Endothelial cell of umbilical vein (primary cell): ENCODE measurements around the gene MRPL2. TPM values are rescaled to one million over a fixed set of nuclear protein-coding genes. Genes with fewer than 3 reads are reported as not detected.

ENCODE experiments used
- BruUV-seq: library from RNA; stranded (reverse); fragments of 400-500 nt; replicated peaks from 2 replicates; lab custom pipeline; 2021; lab: Mats Ljungman, UMichigan
- CTCF ChIA-PET: fragments of 300-600, 350-600 bp; sonication (Branson Sonifier 250); formaldehyde crosslinking; loops from one replicate; lab custom pipeline; 2021; ENCODE audit warnings: antibody characterized with exemption, inconsistent platforms; lab: Charles Lee
- POLR2A ChIA-PET: fragments of 300-600, 350-600 bp; sonication (Branson Sonifier 250); formaldehyde crosslinking; loops from one replicate; lab custom pipeline; 2021; ENCODE audit warnings: antibody characterized with exemption, inconsistent platforms; lab: Charles Lee
- DNase-seq: peaks from one replicate; pipeline ENCODE4 v3.0.0-alpha.2; 2011; ENCODE audit warnings: low read depth, low spot score
- FAIRE-seq: peaks from 2 replicates; lab custom pipeline; 2011; peaks lifted over from hg19 to GRCh38; lab: Jason Lieb, UNC
- H2AFZ ChIP-seq: 2 replicates; pipeline ENCODE4 v1.6.0; 2012; ENCODE audit warnings: low read depth, low read length, control low read depth, inconsistent platforms
- H3K27ac ChIP-seq: 2 replicates; pipeline ENCODE4 v1.5.1; 2011; ENCODE audit warnings: low read depth, mild to moderate bottlenecking, control low read depth, low read length, moderate library complexity; ENCODE audit not compliant: insufficient read depth
- H3K27me3 ChIP-seq, 2 experiments: 2 replicates each; pipeline versions ENCODE4 v1.6.0 to v1.6.1; 2011; ENCODE audit warnings: low read length in 2 of 2, mixed read lengths in 1 of 2; ENCODE audit not compliant: control insufficient read depth in 2 of 2, insufficient read depth in 2 of 2
- H3K36me3 ChIP-seq, 2 experiments: 2 replicates in 1 of 2; 3 replicates in 1 of 2; pipeline ENCODE4 v1.5.1; 2011; ENCODE audit warnings: low read length in 2 of 2, mild to moderate bottlenecking in 1 of 2, moderate library complexity in 1 of 2; ENCODE audit not compliant: control insufficient read depth in 2 of 2, insufficient read depth in 2 of 2; ENCODE audit errors: extremely low read depth in 1 of 2
- H3K4me1 ChIP-seq: 3 replicates; pipeline ENCODE4 v1.5.1; 2011; ENCODE audit warnings: mild to moderate bottlenecking, low read length; ENCODE audit not compliant: control insufficient read depth, insufficient read depth; ENCODE audit errors: extremely low read depth
- H3K4me2 ChIP-seq: 2 replicates; pipeline ENCODE4 v1.6.1; 2011; ENCODE audit warnings: low read length, control low read depth, mixed read lengths; ENCODE audit not compliant: insufficient read depth
- H3K4me3 ChIP-seq, 3 experiments: fragments of 200-600 bp in 1 of 3; sonication (generic), shearing (Covaris generic) in 1 of 3; replicated peaks in 1 of 3; 2 replicates each; pipeline ENCODE4 v1.5.1; 2011 to 2016; ENCODE audit warnings: control low read depth in 3 of 3, low read length in 3 of 3, mild to moderate bottlenecking in 2 of 3, inconsistent platforms in 1 of 3, low read depth in 1 of 3, moderate library complexity in 1 of 3; ENCODE audit not compliant: insufficient read depth in 1 of 3
- H3K79me2 ChIP-seq: 2 replicates; pipeline ENCODE4 v1.6.0; 2012; ENCODE audit warnings: low read length, inconsistent platforms; ENCODE audit not compliant: control insufficient read depth, insufficient read depth
- H3K9ac ChIP-seq: replicated peaks from 2 replicates; pipeline ENCODE3; 2011; ENCODE audit warnings: low read length, control low read depth; ENCODE audit not compliant: insufficient read depth; ENCODE audit errors: extremely low read depth
- H3K9me1 ChIP-seq: replicated peaks from 3 replicates; pipeline ENCODE4 v1.6.0; 2011; ENCODE audit warnings: mild to moderate bottlenecking, low read length; ENCODE audit not compliant: control insufficient read depth, insufficient read depth; ENCODE audit errors: extremely low read depth
- H3K9me3 ChIP-seq: replicated peaks from 2 replicates; pipeline ENCODE4 v1.5.1; 2012; ENCODE audit warnings: low read length, inconsistent platforms; ENCODE audit not compliant: control insufficient read depth, insufficient read depth
- H4K20me1 ChIP-seq: replicated peaks from 2 replicates; pipeline ENCODE3; 2011; ENCODE audit warnings: mild to moderate bottlenecking, low read length; ENCODE audit not compliant: control insufficient read depth, insufficient read depth; ENCODE audit errors: extremely low read depth
- CTCF ChIP-seq, 2 donors: IDR thresholded peaks; 1 replicate in 1 of 2; 2 replicates in 1 of 2; pipeline ENCODE4 v1.5.1; 2011; ENCODE audit warnings: low read length in 2 of 2, mild to moderate bottlenecking in 2 of 2, moderate library complexity in 2 of 2, control low read depth in 1 of 2, inconsistent platforms in 1 of 2, low read depth in 1 of 2; ENCODE audit not compliant: insufficient read depth in 1 of 2; ENCODE audit errors: extremely low read depth in 1 of 2
- EZH2 ChIP-seq: IDR thresholded peaks from 2 replicates; pipeline ENCODE4 v1.6.1; 2012; ENCODE audit warnings: borderline replicate concordance, low read depth, mild to moderate bottlenecking, moderate library complexity, low read length, inconsistent platforms; ENCODE audit not compliant: severe bottlenecking
- FOS ChIP-seq: IDR thresholded peaks from 2 replicates; pipeline ENCODE4 v1.6.1; 2011; ENCODE audit warnings: mild to moderate bottlenecking, low read length, moderate library complexity, borderline replicate concordance; ENCODE audit not compliant: insufficient read depth
- GATA2 ChIP-seq: IDR thresholded peaks from 2 replicates; pipeline ENCODE4 v1.7.0; 2011; ENCODE audit warnings: low read depth, mild to moderate bottlenecking, moderate library complexity, mixed read lengths, low read length; ENCODE audit not compliant: insufficient read length, insufficient read depth
- JUN ChIP-seq: IDR thresholded peaks from 2 replicates; pipeline ENCODE4 v1.6.1; 2011; ENCODE audit warnings: borderline replicate concordance, low read depth; ENCODE audit not compliant: insufficient read length, insufficient read depth
- MAX ChIP-seq: IDR thresholded peaks from 2 replicates; pipeline ENCODE4 v1.6.1; 2011; ENCODE audit not compliant: insufficient read depth, insufficient read length
- MYC ChIP-seq: IDR thresholded peaks from one replicate; pipeline ENCODE4 v1.6.1; 2011; ENCODE audit warnings: mild to moderate bottlenecking, low read depth, low read length
- POLR2A ChIP-seq: IDR thresholded peaks from 2 replicates; pipeline ENCODE4 v1.6.1; 2012; ENCODE audit warnings: low read depth, mild to moderate bottlenecking, control low read depth, low read length
- POLR2AphosphoS5 ChIP-seq: IDR thresholded peaks from 2 replicates; pipeline ENCODE4 v1.6.1; 2012; ENCODE audit warnings: low read depth, mild to moderate bottlenecking, control low read depth, low read length, moderate library complexity; ENCODE audit not compliant: insufficient read depth
- dilution Hi-C: fragments of 300-500 bp; cut with MboI; formaldehyde crosslinking; loops from one replicate; pipeline ENCODE4 v1.15.0; 2019; ENCODE audit warnings: low sequenced_read_pairs; ENCODE audit not compliant: extremely low pct_ligation_motif_present
- intact Hi-C: fragments of 100-400 bp; cut with micrococcal nuclease; formaldehyde crosslinking; loops from one replicate; pipeline ENCODE4 v1.10.0; 2022
- polyA plus RNA-seq, 4 experiments: library from polyadenylated mRNA; depleted of rRNA in 3 of 4; stranded (reverse) in 3 of 4; unstranded in 1 of 4; fragments of >200 nt; gene quantifications; 2 replicates each; pipeline versions ENCODE4 v1.2.1 to v1.2.3, GENCODE V29; 2011 to 2012; ENCODE audit warnings: missing spikeins in 1 of 4
- total RNA-seq: library from RNA; stranded (reverse); gene quantifications from 2 replicates; pipeline ENCODE4 v1.2.3, GENCODE V29; 2021

Gene MRPL2
- total and polyA plus RNA-seq, 2 donors (not counting 3 experiments of a cell fraction or from before 2014, with no cell fraction given), result 37.6 to 63.6 TPM

GRCh38 chr6:43070028-43070632 lies 10.9 kb upstream of the MRPL2 start:
- H3K4me1 ChIP-seq, result no peaks in the 10 kb centered on the region
- H3K9me3 ChIP-seq, result no peaks in the 10 kb centered on the region
- no peak overlapping the region for H3K27ac ChIP-seq
- H3K9me1 ChIP-seq, result no peaks in the 10 kb centered on the region
- H3K36me3 ChIP-seq, result peaks cover 0 to 13% of the 10 kb centered on the region in 2 experiments
- BruUV-seq, result no TSS peak
- no peak overlapping the region for H3K4me2 ChIP-seq
- H2AFZ ChIP-seq, result no peak overlapping the region
- dilution Hi-C loops, result no loop called here
- no peak overlapping the region for H3K4me3 ChIP-seq
- no peak overlapping the region for H3K9ac ChIP-seq
- peak; percentile 37 for DNase-seq
- CTCF ChIA-PET, result interaction anchor here (1.6 kb wide), 1 partner anchor 73 kb away, joined by 11 read pairs; no protein-coding TSS in a partner anchor
- H4K20me1 ChIP-seq, result no peaks in the 10 kb centered on the region
- no peaks in the 10 kb centered on the region for H3K27me3 ChIP-seq
- no peaks in the 10 kb centered on the region for H3K79me2 ChIP-seq
- no peak for TF ChIP-seq FOS
- TF ChIP-seq MAX, result no peak
- no peak for TF ChIP-seq JUN
- TF ChIP-seq EZH2, result no peak
- peak; percentile 48 to 49 for TF ChIP-seq CTCF (IDR thresholded peaks at IDR 0.05; ENCODE audit: extremely low read depth in 1 of 2, insufficient read depth in 1 of 2, low read depth in 1 of 2, low read length in 2 of 2)
- TF ChIP-seq POLR2A, result no peak
- TF ChIP-seq GATA2, result no peak
- no peak for TF ChIP-seq POLR2AphosphoS5
- TF ChIP-seq MYC, result no peak
- POLR2A ChIA-PET, result no interaction called here
- peak; percentile 83 for FAIRE-seq
- intact Hi-C loops, result loop anchor here (1.0 kb wide), 2 partner anchors 59 to 73 kb away; no protein-coding TSS in a partner anchor
